HG03175 (cell line): ENCODE results near the gene ADPRH.
"Not testable (repeated sequence)": the region's sequence is repeated elsewhere in the genome, so short reads cannot be mapped to it uniquely, and the experiment has no call there.

Source experiments
- ATAC-seq: cut with Tn5 transposase; IDR thresholded peaks from one replicate; pipeline ENCODE4 v1.9.1; 2021; ENCODE audit warnings: mild to moderate bottlenecking, moderate library complexity; ENCODE audit not compliant: unreplicated experiment

The ADPRH gene

GRCh38 chr3:119594929-119595328 lies 15.6 kb downstream of the ADPRH start:
- not testable (repeated sequence) for ATAC-seq

GRCh38 chr3:119595639-119596334 lies 16.5 kb downstream of the ADPRH start:
- no peak for ATAC-seq

- no peak for ATAC-seq
Observed at GRCh38 chr3:119596398-119596797, 17.1 kb downstream of the ADPRH start.

GRCh38 chr3:119597548-119598288 lies 18.4 kb downstream of the ADPRH start, which contains the start of gene PLA1A:
TSS of gene PLA1A (plus strand) at chr3:119597885. CDS start at chr3:119597914, 29 bp downstream.
- no peak for ATAC-seq

- ATAC-seq: no peak
Observed at GRCh38 chr3:119598410-119599098, 19.3 kb downstream of the ADPRH start.

- no peak for ATAC-seq
Observed at GRCh38 chr3:119599558-119600174, 20.4 kb downstream of the ADPRH start.

- peak; percentile 85 for ATAC-seq
Observed at GRCh38 chr3:119600732-119601131, 21.4 kb downstream of the ADPRH start.

- peak; percentile 23 for ATAC-seq
Observed at GRCh38 chr3:119601154-119601553, 21.9 kb downstream of the ADPRH start.

GRCh38 chr3:119602676-119603075 lies 23.4 kb downstream of the ADPRH start:
- no peak for ATAC-seq

GRCh38 chr3:119604878-119605277 lies 25.6 kb downstream of the ADPRH start:
- ATAC-seq: no peak

- ATAC-seq: no peak
Observed at GRCh38 chr3:119608405-119609000, 29.2 kb downstream of the ADPRH start.

- ATAC-seq: no peak
Observed at GRCh38 chr3:119609301-119609700, 30.0 kb downstream of the ADPRH start.

GRCh38 chr3:119611664-119612063 lies 32.4 kb downstream of the ADPRH start:
- no peak for ATAC-seq

GRCh38 chr3:119613201-119613600 lies 33.9 kb downstream of the ADPRH start:
- no peak for ATAC-seq

GRCh38 chr3:119613872-119614271 lies 34.6 kb downstream of the ADPRH start:
- ATAC-seq: no peak

GRCh38 chr3:119616056-119616455 lies 36.8 kb downstream of the ADPRH start:
- no peak for ATAC-seq

- ATAC-seq: no peak
Observed at GRCh38 chr3:119619094-119619493, 39.8 kb downstream of the ADPRH start.

GRCh38 chr3:119620899-119621298 lies 41.6 kb downstream of the ADPRH start:
- no peak for ATAC-seq

GRCh38 chr3:119624002-119624720 lies 44.9 kb downstream of the ADPRH start:
- ATAC-seq: no peak

- no peak for ATAC-seq
Observed at GRCh38 chr3:119625451-119626153, 46.3 kb downstream of the ADPRH start.
